Stimulated activated CD4-positive, alpha-beta T cell treated with anti-CD3 and anti-CD28 coated beads, Interleukin-4, amount 100 ng/mL, for 4 hours (primary cell): ENCODE results near the gene CFAP69.
A peak's percentile ranks its signal among the peaks of the same experiment; 100 is the strongest.

Experiments
- DNase-seq, 2 experiments: peaks; one replicate each; pipeline ENCODE4 v3.0.0-alpha.2; 2020

The CFAP69 gene, protein sequence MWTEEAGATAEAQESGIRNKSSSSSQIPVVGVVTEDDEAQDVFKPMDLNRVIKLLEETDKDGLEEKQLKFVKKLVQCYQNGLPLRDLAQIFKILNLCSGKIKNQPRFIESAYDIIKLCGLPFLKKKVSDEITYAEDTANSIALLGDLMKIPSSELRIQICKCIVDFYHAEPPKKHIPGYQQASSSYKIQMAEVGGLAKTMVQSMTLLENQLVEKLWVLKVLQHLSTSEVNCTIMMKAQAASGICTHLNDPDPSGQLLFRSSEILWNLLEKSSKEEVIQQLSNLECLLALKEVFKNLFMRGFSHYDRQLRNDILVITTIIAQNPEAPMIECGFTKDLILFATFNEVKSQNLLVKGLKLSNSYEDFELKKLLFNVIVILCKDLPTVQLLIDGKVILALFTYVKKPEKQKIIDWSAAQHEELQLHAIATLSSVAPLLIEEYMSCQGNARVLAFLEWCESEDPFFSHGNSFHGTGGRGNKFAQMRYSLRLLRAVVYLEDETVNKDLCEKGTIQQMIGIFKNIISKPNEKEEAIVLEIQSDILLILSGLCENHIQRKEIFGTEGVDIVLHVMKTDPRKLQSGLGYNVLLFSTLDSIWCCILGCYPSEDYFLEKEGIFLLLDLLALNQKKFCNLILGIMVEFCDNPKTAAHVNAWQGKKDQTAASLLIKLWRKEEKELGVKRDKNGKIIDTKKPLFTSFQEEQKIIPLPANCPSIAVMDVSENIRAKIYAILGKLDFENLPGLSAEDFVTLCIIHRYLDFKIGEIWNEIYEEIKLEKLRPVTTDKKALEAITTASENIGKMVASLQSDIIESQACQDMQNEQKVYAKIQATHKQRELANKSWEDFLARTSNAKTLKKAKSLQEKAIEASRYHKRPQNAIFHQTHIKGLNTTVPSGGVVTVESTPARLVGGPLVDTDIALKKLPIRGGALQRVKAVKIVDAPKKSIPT

DNA sequence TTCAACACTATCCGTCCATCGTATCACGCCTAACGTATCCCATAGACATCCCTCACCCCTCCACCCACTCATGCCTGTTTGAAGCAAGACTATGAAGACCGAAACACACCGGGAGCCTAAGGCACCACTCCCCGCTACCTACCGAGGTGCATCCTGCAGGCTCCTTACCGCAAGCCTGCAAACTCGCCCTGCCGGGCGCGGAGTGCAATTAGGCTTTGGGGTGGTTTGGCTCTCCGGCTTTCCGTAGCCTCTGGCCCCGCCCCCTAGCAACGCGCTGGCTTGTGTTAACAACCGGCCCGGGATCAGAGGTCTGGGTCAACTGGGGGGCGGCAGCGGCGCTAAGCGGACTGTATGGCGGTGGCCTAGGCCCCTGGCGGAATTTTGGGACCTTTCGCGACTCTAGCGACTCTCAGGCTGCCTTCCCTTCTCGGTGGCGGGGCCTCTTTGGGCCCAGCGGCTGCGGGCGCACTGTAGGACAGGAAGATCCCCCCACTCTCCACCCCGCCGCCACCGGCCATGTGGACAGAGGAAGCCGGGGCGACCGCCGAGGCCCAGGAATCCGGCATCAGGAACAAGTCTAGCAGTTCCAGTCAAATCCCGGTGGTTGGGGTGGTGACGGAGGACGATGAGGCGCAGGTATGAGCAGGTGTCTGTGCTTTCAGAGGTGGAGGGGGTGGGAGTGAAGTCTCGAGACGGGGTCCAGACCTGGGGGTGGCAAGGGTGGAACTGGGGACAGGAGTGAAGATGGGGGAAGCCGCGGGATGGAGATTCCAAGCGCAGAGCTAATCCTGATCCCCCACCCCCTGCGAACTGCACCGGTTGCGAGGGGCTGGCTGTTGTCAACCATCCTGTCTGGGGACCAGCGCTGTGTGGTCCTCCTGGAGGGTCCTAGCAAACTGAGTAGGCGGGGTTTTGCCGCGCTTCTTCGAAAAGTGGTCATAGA is at the start of gene CFAP69:
Gene CFAP69, plus strand, starts transcription at position 266 of the 943 bp plus-strand sequence. Its CDS starts 251 bp downstream, at position 517.
- DNase-seq, result peak; percentile 77 to 85

DNA sequence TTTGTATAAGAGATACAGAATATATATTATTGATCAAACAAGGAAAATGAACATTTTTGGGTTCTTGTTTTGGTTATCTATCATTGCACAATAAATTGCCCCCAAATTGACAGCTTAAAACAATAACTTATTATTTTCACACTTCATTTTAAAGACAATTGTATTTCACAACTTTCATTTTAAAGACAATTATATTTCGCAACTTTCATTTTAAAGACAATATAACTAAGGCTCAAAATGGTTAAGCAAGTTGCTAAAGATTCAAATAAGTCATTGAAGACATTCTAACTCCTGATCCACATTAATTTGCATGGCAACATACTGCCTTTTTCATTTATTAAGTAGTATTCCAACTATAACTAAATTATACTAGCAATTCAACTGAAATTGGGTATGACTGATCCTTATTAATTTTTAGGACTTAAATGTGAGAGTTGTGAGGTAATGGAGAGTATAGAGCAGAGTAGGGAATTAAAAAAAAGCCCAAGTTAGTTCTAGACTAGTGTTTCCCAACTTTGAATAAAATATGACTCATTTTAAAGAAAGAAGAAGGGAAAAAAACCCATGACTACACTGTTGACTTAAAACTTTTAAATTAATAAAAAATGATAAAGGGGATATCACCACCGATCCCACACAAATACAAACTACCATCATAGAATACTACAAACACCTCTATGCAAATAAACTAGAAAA is 43.3 kb upstream of the CFAP69 start:
- no peak for DNase-seq

DNA sequence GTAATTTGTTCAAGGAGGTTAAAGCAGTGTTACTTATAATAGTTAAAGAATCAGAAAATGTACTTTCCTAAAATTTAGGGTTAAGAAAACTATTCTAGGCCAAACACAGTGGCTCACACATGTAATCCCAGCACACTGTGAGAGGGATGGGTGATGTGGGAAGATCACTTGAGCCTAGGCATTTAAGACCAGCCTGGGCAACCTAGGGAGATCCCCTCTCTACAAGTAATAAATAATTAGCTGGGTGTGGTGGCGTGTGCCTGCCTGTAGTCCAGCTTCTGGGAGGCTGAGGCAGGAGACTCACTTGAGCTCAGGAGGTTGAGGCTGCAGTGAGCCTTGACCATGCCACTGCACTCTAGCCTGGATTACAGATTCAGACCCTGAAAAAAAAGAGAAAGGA is 37.0 kb upstream of the CFAP69 start:
- DNase-seq, result no peak

DNA sequence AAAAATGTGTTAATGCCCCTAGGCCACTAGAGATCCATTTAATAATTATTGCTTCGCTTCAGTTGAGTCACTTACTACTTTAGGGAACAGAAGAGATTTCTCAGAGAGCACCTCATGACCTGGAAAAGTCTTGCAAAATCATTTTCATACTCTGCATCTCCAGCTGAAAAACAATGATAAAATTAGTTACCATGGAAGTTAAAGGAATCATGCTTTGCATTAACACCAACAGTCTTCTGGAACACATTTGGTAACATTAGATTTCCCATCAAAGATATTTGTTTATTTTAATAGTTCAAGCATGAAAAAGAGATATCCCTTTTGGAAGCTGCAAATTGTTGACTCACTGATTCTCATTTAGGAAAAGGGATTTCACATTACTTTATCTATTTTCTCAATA is 35.2 kb upstream of the CFAP69 start:
- DNase-seq, result no peak

DNA sequence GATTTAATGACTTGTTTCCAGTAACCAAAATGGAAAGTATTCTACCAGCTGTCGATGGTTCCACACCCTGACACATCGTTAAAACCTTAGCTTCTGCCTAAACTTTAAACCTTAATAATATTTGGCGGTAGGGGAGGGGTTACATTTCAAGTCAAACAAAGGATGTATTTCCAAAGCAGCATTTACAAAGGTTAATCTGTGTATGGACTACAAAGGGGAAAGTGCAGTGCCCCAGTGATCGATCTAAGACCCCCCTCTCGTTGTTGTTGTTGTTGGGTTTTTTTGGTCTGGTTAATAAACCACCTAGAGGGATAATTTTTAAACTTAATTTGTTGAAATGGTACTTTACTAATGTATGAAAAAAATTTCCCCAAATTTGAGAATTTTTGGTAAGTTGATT is 34.5 kb upstream of the CFAP69 start:
- DNase-seq, result no peak

DNA sequence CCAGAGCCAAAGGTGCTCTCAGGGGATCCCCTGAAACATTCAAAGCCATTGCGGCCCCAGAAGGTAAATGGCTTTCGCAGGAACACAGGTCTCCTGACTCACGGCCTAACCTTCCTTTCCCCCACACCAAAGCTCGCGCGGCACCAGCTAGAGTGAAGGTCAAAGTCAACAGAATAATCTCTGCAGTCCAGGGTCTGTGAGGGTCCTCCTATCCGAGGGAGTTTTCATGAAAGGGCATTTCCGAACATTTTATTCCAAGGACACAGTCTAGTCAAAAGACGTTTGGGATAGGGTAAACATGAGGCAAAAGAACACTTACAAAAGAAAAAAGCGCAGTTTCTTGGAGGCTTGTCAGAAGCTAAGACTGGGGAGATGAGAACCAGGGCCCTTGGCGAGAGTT is 34.0 kb upstream of the CFAP69 start:
- DNase-seq, result no peak

DNA sequence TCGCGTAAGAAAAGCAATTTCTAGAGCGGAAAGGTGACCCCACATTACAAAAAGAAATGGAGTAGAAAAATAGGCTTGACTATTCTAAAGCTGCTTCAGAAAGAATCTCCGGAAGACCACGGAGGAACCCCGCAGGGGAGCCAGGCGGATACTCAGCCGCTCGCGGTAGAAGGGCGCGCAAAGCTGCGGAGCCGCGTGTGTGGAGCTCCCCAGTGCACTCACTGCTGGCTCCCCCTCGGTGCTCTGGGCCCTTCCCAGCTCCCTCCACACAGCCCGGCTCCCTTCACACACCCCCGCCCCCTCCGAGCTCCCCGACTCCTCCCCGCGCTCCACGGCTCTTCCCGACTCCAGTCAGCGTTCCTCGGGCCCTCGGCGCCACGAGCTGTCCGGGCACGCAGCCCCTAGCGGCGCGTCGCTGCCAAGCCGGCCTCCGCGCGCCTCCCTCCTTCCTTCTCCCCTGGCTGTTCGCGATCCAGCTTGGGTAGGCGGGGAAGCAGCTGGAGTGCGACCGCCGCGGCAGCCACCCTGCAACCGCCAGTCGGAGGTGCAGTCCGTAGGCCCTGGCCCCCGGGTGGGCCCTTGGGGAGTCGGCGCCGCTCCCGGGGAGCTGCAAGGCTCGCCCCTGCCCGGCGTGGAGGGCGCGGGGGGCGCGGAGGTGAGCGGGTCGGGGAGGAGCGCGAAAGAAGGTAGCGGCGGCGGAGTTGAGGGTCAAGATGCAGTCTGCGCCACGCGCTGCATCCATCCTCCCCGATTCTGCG is 33.4 kb upstream of the CFAP69 start, which contains the start of gene STEAP2:
Gene STEAP2, plus strand, starts transcription at position 350 of the 758 bp plus-strand sequence. CDS start 13,343 bp downstream, outside the sequence.
- DNase-seq, result peak in 1 of 2 experiments; percentile 20

DNA sequence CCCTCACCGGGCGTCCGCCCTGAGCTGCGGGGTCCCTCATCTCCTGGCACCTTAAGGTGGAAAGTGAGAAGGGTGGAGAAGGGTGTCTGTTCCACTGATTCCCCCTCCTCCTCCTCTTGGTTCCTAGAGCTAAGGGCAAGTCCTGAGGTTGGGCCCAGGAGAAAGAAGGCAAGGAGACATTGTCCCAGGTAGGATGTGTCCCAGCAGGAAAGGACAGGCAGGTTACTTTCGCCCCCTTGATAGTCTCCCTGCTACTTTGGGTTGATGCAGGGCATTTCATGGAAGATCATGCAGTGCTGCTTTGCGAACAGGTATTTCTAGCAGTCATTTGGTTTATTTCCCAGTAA is 32.9 kb upstream of the CFAP69 start:
- no peak for DNase-seq

DNA sequence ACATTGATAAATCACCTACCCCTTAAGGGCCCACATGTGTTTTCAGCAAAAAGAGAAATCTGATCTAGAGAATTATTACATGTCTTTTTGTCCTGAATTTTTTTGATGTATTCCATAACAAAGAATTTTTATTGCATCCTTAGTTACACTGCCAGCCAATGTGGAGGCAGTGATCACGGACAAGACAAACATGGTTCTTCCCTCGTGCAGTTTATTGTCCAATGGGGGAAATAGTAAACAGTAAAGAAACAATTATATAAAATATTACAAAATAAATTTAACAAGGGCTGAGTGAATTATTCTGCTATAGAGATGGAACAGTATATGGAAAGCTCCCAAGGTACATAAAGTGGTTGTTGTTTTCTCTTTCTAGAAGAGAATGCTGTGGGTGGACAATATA is 31.5 kb upstream of the CFAP69 start:
- DNase-seq, result no peak

DNA sequence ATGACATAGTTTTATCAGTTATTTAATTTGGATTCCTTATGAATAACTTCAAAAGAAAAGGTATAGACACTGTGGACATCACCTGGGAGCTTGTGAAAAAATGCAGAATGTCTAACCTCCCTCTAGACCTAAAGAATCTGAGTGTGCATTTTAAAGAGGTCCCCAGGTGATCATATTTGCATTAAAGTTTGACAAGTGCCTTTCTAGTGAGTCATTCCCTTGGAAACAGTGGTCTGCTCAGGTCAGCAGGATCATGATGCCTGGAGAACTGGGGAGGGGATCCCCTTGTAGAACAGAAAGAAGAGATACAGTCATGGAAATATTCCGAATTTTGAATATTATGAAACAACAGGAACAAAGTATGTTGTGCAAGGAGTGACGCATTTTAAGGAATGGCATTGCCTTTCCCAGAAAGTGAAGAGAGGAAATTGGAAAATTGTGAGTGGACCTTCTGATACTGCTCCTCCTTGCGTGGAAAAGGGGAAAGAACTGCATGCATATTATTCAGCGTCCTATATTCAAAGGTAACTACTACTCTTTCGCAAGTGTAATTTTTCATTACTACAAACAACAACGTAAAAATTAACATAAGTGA is 28.8 kb upstream of the CFAP69 start:
- DNase-seq, result no peak

DNA sequence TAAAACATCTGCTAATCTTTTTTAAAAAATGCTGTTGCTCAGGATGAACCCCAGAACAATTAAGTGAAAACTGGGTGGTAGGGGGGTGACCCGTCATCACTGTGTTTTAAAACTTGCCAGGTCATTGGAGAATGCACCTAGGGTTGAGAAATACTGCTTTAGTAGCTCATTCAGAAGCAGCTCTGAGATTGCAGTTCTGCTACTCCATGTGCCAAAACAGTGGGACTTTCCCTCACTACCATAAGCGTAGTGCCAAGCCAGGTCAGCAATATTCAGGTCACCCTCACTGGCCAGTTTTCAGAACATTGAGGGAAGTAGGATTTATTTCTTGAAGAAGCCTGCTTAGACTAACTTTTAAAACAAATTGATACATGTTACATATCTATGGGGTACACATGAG is 28.2 kb upstream of the CFAP69 start:
- DNase-seq, result no peak

DNA sequence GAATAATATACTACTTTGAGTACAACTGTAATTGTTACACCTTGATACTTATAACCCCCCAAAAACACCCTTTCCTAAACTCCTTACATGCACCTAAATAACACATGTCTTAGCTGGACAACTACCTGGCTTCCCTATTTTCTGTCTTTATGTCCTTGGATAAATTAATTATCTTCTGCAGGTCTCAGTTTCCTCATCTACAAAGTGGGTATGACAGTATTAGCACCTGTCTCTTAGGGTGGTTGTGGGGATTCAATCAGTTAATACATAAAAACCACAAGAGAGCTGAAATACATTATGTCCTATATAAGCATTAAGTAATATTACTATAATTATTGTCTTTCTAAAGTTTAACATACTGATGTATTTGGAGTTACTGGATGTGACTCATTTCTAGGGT is 22.6 kb upstream of the CFAP69 start:
- DNase-seq, result no peak

DNA sequence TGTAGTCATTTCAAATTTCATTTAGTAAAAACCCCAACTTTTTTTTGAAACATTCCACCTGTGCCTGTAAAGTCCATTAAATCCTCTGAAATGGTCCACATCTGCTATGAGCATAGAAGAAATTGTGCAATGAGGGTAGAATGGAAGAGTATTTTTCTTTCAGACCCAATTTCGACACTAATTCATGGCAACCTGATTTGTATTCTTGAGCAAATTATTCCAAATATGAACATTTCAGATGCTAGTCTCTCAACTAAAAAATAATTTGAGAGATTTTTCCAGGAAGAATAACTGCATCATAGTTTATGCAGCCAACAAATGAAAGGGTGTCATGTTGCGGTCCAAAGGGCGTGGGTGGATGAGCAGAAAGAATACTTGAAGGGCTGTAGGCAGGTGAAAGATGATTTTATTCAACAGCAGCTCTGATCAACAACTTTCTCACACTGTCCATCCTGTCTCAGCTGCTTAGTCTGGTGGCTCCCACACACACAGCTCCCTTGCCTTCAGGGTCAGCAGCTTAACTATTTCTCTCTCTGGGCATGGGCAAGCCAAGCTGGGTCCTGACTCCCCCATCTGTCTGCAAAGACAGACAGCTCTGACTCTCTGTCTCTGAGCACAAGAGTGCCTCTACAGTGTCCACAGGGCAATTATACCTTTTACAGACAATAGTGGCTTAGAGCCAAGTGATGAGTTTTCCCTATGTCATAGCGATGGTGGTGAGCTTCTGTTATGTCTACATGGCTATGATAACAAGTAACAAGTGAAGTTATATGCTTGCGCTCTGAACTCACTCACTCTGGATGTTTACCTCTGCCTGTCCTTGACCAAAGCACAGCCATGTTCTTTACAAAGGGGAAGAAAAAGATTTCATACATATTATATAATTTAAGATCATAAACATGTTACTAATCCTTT is 21.9 kb upstream of the CFAP69 start:
- DNase-seq, result no peak

DNA sequence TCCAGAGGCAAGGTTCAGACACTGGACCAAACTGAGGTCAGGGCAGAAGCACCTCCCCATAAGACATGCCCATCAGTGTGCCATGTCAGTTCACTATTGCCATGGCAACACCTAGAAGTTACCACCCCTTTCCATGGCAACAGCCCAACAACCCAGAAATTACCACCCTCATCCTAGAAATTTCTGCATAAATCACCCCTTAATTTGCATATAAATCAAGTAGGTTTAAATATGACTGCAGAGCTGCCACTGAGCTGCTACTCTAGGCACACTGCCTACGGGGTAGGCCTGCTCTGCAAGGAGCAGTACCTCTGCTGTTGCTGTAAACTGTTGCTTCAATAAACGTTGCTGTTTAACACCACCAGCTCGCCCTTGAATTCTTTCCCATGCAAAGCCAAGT is 20.8 kb upstream of the CFAP69 start:
- no peak for DNase-seq

DNA sequence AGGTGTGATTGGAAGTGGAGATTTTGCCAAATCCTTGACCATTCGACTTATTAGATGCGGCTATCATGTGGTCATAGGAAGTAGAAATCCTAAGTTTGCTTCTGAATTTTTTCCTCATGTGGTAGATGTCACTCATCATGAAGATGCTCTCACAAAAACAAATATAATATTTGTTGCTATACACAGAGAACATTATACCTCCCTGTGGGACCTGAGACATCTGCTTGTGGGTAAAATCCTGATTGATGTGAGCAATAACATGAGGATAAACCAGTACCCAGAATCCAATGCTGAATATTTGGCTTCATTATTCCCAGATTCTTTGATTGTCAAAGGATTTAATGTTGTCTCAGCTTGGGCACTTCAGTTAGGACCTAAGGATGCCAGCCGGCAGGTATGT is 19.8 kb upstream of the CFAP69 start:
- DNase-seq, result no peak

DNA sequence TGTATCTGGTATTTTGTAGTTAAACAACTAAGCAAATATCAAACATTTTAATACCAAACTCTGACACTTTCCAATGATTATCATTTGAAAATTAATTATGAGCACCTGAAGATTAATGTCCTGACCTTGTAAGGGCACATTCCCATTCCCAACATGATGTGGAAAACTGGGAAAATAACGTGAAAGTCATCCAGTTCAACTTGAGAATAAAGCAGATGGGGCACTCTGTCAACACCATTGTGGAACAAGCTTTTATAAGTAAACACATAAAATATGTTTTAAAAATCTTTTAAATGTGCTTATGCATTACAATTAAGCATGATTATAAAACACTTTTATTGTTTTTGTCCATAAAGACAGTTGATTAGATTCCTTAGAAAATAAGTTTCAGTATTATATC is 19.4 kb upstream of the CFAP69 start:
- no peak for DNase-seq

DNA sequence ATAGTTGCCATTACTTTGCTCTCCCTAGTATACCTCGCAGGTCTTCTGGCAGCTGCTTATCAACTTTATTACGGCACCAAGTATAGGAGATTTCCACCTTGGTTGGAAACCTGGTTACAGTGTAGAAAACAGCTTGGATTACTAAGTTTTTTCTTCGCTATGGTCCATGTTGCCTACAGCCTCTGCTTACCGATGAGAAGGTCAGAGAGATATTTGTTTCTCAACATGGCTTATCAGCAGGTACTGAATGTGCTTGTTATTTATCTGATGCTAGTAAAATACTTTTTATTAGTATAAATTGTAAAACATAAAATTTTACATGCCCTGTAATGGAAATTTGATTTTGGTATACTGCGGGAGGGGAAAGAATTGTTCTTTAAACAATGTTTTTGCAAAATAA is 17.7 kb upstream of the CFAP69 start:
- no peak for DNase-seq

DNA sequence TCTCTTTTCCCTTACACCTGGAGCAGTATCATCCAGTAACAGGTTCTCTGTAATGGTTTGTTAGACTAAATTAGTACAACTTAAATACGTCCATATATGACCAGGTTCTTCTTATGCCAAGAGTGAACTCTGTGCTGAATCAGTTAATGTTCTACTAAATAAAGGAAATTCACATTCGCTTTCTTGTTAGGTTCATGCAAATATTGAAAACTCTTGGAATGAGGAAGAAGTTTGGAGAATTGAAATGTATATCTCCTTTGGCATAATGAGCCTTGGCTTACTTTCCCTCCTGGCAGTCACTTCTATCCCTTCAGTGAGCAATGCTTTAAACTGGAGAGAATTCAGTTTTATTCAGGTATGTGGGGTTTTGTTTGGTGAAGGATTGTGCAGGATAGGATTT is 15.3 kb upstream of the CFAP69 start:
- no peak for DNase-seq

DNA sequence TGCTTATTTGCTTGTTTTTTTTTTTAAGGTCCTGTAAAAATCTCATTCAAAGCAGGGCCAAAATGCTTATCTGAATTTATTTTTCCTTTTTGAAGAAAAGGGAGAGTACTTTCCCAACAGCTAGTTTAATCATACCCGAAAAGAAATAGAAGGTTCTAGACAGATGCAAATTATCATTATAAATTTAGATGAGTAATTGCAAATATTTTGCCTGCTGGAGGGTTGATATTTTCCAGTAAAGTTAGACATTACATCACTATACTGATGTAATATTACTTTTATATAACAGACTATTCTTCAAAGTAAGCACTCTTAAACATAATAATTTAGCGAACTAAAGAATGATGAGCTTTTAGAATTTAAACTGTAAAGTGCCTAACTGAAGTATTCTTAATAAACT is 14.1 kb upstream of the CFAP69 start:
- no peak for DNase-seq

DNA sequence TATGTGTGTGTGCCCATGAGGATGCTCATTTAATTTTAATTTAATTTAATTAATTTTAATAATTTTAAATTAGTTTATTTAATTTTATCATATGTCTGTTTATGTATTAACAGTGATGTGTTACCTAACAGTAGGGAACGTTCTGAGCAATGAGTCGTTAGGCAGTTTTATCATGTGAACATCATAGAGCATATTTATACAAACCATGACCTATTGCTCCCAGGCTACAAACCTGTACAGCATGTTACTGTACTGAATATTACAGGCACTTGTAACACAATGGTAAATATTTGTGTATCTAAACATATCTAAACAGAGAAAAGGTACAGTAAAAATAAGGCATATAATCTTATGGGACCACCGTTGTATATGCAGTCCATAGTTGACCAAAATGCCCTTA is 13.7 kb upstream of the CFAP69 start:
- DNase-seq, result no peak
